GM12875 (cell line): ENCODE results near the gene BPI.

Source experiments
- H3K4me3 ChIP-seq: one replicate; pipeline ENCODE4 v1.5.1; 2011; ENCODE audit warnings: low read depth, low read length, control low read depth
- CTCF ChIP-seq: IDR thresholded peaks from 2 replicates; pipeline ENCODE4 v1.5.1; 2011; ENCODE audit warnings: low read depth, mild to moderate bottlenecking, control low read depth, inconsistent platforms, low read length, moderate library complexity, borderline replicate concordance; ENCODE audit not compliant: insufficient read depth

Gene BPI

GRCh38 chr20:38269715-38270114, 34.2 kb upstream of the BPI start:
- no peak overlapping the region for H3K4me3 ChIP-seq

GRCh38 chr20:38270869-38271605, 32.9 kb upstream of the BPI start:
- no peak overlapping the region for H3K4me3 ChIP-seq
- no peak for TF ChIP-seq CTCF

More at GRCh38 chr20:38269715-38270114, 34.2 kb upstream of the BPI start:
- no peak for TF ChIP-seq CTCF

GRCh38 chr20:38271608-38272120, 32.3 kb upstream of the BPI start:
- no peak overlapping the region for H3K4me3 ChIP-seq
- no peak for TF ChIP-seq CTCF

- TF ChIP-seq CTCF: no peak
- no peak overlapping the region for H3K4me3 ChIP-seq
These were observed 31.6 kb upstream of the BPI start for GRCh38 chr20:38272398-38272797.

- TF ChIP-seq CTCF: no peak
- H3K4me3 ChIP-seq: no peak overlapping the region
These were observed 31.0 kb upstream of the BPI start for GRCh38 chr20:38272961-38273360.

GRCh38 chr20:38275815-38276550, 28.0 kb upstream of the BPI start:
- H3K4me3 ChIP-seq: no peak overlapping the region
- TF ChIP-seq CTCF: no peak
